CD4-positive, alpha-beta memory T cell (primary cell): ENCODE data around the gene DOLPP1. TPM values are rescaled to one million over a fixed set of nuclear protein-coding genes. Genes with fewer than 3 reads are reported as not detected.
"Not testable (repeated sequence)": the region's sequence is repeated elsewhere in the genome, so short reads cannot be mapped to it uniquely, and the experiment has no call there.

Source experiments
- CTCF ChIA-PET: fragments of 350-600 bp; sonication (Branson Sonifier 250); formaldehyde crosslinking; loops from one replicate; lab custom pipeline; 2021; ENCODE audit warnings: inconsistent platforms; ENCODE audit not compliant: partially characterized antibody; lab: Charles Lee
- POLR2A ChIA-PET: fragments of 350-600 bp; sonication (Branson Sonifier 250); formaldehyde crosslinking; loops from one replicate; lab custom pipeline; 2021; ENCODE audit not compliant: partially characterized antibody; lab: Charles Lee
- DNase-seq, 5 donors: peaks; one replicate each; pipeline versions ENCODE4 v3.0.0 to v3.0.0-alpha.2; 2020 to 2022; ENCODE audit warnings: mixed read lengths in 1 of 5
- H3K27ac ChIP-seq: one replicate; pipeline ENCODE4 v1.7.0; 2013; ENCODE audit warnings: low read depth, low read length
- H3K27me3 ChIP-seq: 2 replicates; pipeline ENCODE4 v1.7.0; 2013; ENCODE audit warnings: mild to moderate bottlenecking, low read length, moderate library complexity; ENCODE audit not compliant: insufficient read depth
- H3K36me3 ChIP-seq: 2 replicates; pipeline ENCODE4 v1.7.0; 2013; ENCODE audit warnings: mild to moderate bottlenecking, low read length, moderate library complexity; ENCODE audit not compliant: insufficient read depth
- H3K4me1 ChIP-seq: 2 replicates; pipeline ENCODE4 v1.7.0; 2013; ENCODE audit warnings: mild to moderate bottlenecking, low read length, moderate library complexity; ENCODE audit not compliant: insufficient read depth
- H3K4me3 ChIP-seq, 2 donors: one replicate each; pipeline ENCODE4 v1.7.0; 2013; ENCODE audit warnings: low read length in 2 of 2, mild to moderate bottlenecking in 1 of 2
- H3K9me3 ChIP-seq, 2 donors: one replicate each; pipeline ENCODE4 v1.7.0; 2013; ENCODE audit warnings: low read length in 2 of 2, control low read depth in 1 of 2; ENCODE audit not compliant: control insufficient read depth in 1 of 2
- H3K27ac Mint-ChIP-seq, 7 donors: one replicate each; pipeline ENCODE4 v1.8.0; 2020 to 2021; ENCODE audit warnings: mixed read lengths in 7 of 7, mild to moderate bottlenecking in 6 of 7, inconsistent platforms in 3 of 7, moderate library complexity in 3 of 7
- H3K27me3 Mint-ChIP-seq, 2 donors: one replicate each; pipeline ENCODE4 v1.8.0; 2020 to 2021; ENCODE audit warnings: mixed read lengths in 2 of 2
- H3K36me3 Mint-ChIP-seq, 2 donors: one replicate each; pipeline ENCODE4 v1.8.0; 2020 to 2021; ENCODE audit warnings: mixed read lengths in 2 of 2, inconsistent platforms in 1 of 2, mild to moderate bottlenecking in 1 of 2
- H3K4me1 Mint-ChIP-seq, 4 donors: one replicate each; pipeline ENCODE4 v1.8.0; 2020 to 2021; ENCODE audit warnings: mixed read lengths in 4 of 4, mild to moderate bottlenecking in 1 of 4
- H3K4me3 Mint-ChIP-seq, 8 donors: one replicate each; pipeline ENCODE4 v1.8.0; 2020 to 2021; ENCODE audit warnings: mixed read lengths in 8 of 8, mild to moderate bottlenecking in 7 of 8, moderate library complexity in 6 of 8, inconsistent platforms in 3 of 8
- H3K9me3 Mint-ChIP-seq, 8 donors: one replicate each; pipeline ENCODE4 v1.8.0; 2020 to 2021; ENCODE audit warnings: mixed read lengths in 8 of 8, mild to moderate bottlenecking in 5 of 8, inconsistent platforms in 3 of 8, moderate library complexity in 1 of 8
- intact Hi-C: fragments of 100-400 bp; cut with micrococcal nuclease; formaldehyde crosslinking; loops from one replicate; pipeline ENCODE4 v1.15.1; 2023
- polyA plus RNA-seq, 2 donors: library from polyadenylated mRNA; unstranded; fragments of 300-500 nt; fragmentation: Illumina TruSeq; gene quantifications; one replicate each; pipeline ENCODE4 v1.2.3, GENCODE V29; 2021
- total RNA-seq, 2 experiments: library from RNA; stranded (reverse); gene quantifications; one replicate each; pipeline ENCODE4 v1.2.3, GENCODE V29; 2021

The DOLPP1 gene, protein sequence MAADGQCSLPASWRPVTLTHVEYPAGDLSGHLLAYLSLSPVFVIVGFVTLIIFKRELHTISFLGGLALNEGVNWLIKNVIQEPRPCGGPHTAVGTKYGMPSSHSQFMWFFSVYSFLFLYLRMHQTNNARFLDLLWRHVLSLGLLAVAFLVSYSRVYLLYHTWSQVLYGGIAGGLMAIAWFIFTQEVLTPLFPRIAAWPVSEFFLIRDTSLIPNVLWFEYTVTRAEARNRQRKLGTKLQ
- total RNA-seq = 10 to 100 TPM; 11.4 to 13.0 TPM
- 10 to 100 TPM; 10.1 to 12.8 TPM for polyA plus RNA-seq

DNA sequence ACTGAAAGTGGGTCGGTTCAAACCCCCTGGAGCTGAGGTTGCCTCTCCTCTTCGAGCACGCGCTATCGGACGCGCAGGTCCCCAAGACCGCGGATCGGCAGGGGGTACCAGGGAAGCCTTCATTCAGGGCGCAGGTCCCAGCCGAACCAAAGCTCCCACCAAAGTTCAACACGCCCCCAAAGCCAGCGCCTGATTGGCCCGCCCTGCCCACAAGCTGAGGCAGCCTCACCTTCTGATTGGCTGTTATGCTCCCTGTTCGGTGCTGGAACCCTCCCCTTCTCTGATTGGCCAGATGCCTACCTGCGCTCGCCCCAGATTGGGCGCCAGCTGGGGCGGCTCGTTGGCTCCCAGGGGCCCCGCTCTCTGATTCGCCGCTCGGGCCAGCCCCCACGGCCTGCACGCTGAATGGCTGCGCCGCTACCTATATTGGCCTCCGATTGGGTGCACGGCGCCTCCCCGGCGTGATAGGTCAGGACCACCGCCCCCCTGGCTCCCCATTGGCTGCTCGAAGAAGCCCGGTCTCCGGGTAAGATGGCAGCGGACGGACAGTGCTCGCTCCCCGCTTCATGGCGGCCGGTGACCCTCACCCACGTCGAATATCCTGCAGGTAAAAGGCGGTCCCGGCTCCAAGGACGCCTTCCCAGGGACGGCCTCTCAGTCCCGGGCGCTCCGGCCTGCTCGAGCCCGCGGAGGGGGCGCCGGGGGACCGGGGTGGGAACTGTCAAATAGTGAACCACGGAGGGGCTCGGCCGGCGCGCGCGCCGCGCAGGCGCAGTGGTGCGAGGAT is at the start of gene DOLPP1:
DOLPP1 (plus strand) TSS at position 511 of the 787 bp plus-strand sequence; CDS start at position 532, 21 bp downstream.
- H3K27me3 Mint-ChIP-seq = no peaks in the 10 kb centered on the region
- intact Hi-C loops = loop anchor here (1.0 to 2.0 kb wide), 3 partner anchors 31 to 52 kb away; partner anchors contain the start of genes MIGA2, PTPA and SH3GLB2

DNA sequence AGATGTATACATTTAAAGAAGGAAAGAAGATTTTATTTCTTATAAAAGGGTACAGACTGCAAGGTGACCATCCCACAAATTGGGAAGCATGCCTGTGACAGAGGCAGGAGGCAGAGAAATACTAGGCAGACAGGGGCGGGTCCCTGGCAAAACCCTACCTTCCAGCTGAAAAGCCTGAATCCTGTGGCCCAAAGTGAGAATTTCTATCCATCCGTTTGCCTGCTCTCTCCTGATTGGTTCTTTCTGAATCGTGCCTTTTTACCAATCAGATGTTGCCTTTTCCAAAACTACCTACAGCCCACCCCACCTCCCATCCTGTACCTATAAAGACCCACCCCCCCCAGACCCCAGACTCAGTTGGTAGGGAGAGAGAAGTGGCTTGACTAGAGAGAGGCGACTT is 49.4 kb upstream of the DOLPP1 start:
- intact Hi-C loops = no loop called here
- no peak for DNase-seq
- H3K4me3 Mint-ChIP-seq = no peak overlapping the region

More for the DNA sequence above, at the start of gene DOLPP1:
- Histone ChIP-seq H3K4me3 (peak within 1 kb of the TSS; percentile 75 to 88), H3K9me3 (no peaks in the 10 kb centered on the region), H3K27me3 (no peaks in the 10 kb centered on the region), H3K27ac (peak within 1 kb of the TSS; percentile 69), H3K36me3 (peaks cover 9% of the 10 kb centered on the region), H3K4me1 (peaks cover 23% of the 10 kb centered on the region)
- ChIA-PET CTCF (interaction anchor here (0.9 to 1.5 kb wide), 2 partner anchors 59 to 698 kb away, joined by 3 to 5 read pairs; no protein-coding TSS in a partner anchor), POLR2A (interaction anchor here (0.8 to 2.4 kb wide), 20 partner anchors 8 to 831 kb away, joined by 3 to 22 read pairs (median 4); partner anchors contain the start of genes CRAT, IER5L, MIGA2 and PTPA)
- H3K4me1 Mint-ChIP-seq = peaks cover 6 to 37% (median 24%) of the 10 kb centered on the region in 4 donors
- H3K27ac Mint-ChIP-seq = peak within 1 kb of the TSS; percentile 82 to 97 (median 90)
- peak; percentile 99 to 100 (median 99) for DNase-seq
- peaks cover 0 to 8% of the 10 kb centered on the region in 2 donors for H3K36me3 Mint-ChIP-seq
- peaks cover 0 to 4% (median 0%) of the 10 kb centered on the region in 8 donors for H3K9me3 Mint-ChIP-seq
- H3K4me3 Mint-ChIP-seq = peak within 1 kb of the TSS; percentile 89 to 96 (median 92)

DNA sequence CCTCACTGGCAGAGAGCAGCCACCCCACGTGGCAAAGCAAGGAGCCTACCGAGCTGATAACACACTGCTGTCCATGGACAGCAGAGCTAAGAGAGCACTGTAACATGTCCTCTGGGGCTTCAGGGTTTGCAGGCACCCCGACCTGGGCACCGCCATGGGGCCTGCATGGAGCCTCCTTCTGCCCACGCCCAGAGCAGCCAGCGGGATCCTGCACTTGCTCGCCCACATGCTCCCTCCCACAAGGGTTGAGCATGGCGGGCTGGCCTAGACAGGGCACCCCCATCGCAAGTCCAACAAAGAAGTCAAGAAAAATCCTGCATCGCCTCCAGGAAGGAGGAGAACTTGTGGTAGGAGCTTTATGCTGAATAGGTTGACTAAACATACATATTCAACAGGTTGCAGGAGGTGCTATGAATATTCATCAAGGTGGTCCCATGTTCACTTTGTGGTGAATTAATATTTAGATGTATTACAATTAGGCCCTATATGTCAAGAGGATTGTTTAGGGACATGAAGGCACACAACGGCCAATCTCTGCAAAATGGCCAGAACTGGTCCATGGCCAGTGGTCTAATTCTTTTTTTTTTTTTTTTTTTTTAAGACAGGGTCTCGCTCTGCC is 48.3 kb upstream of the DOLPP1 start:
- H3K27ac ChIP-seq = no peak overlapping the region
- no peak overlapping the region for H3K4me3 ChIP-seq
- H3K4me1 ChIP-seq = peaks cover 14% of the 10 kb centered on the region
- no peaks in the 10 kb centered on the region for H3K9me3 ChIP-seq
- H3K36me3 ChIP-seq = no peaks in the 10 kb centered on the region
- intact Hi-C loops = no loop called here
- Mint-ChIP-seq H3K4me1 (peaks cover 6 to 26% (median 21%) of the 10 kb centered on the region in 4 donors), H3K27ac (no peak overlapping the region), H3K9me3 (no peaks in the 10 kb centered on the region), H3K4me3 (no peak overlapping the region), H3K27me3 (no peaks in the 10 kb centered on the region), H3K36me3 (peaks cover 0 to 11% of the 10 kb centered on the region in 2 donors)
- no peaks in the 10 kb centered on the region for H3K27me3 ChIP-seq
- ChIA-PET POLR2A (no interaction called here), CTCF (interaction anchor here (0.6 kb wide), 1 partner anchor 34 kb away, joined by 4 read pairs; no protein-coding TSS in a partner anchor)
- no peak for DNase-seq

More for the DNA sequence above, 49.4 kb upstream of the DOLPP1 start:
- CTCF ChIA-PET = no interaction called here
- H3K4me3 ChIP-seq = no peak overlapping the region
- no peaks in the 10 kb centered on the region for H3K27me3 Mint-ChIP-seq
- no peak overlapping the region for H3K27ac ChIP-seq
- POLR2A ChIA-PET = interaction anchor here (0.7 kb wide), 1 partner anchor 107 kb away, joined by 3 read pairs; no protein-coding TSS in a partner anchor
- no peaks in the 10 kb centered on the region for H3K9me3 ChIP-seq
- peaks cover 5 to 26% (median 20%) of the 10 kb centered on the region in 4 donors for H3K4me1 Mint-ChIP-seq
- H3K36me3 ChIP-seq = no peaks in the 10 kb centered on the region
- H3K27ac Mint-ChIP-seq = peak overlapping the region in 1 of 7 donors; percentile 35
- H3K36me3 Mint-ChIP-seq = peaks cover 0 to 4% of the 10 kb centered on the region in 2 donors
- H3K9me3 Mint-ChIP-seq = no peaks in the 10 kb centered on the region
- peaks cover 17% of the 10 kb centered on the region for H3K4me1 ChIP-seq
- no peaks in the 10 kb centered on the region for H3K27me3 ChIP-seq

DNA sequence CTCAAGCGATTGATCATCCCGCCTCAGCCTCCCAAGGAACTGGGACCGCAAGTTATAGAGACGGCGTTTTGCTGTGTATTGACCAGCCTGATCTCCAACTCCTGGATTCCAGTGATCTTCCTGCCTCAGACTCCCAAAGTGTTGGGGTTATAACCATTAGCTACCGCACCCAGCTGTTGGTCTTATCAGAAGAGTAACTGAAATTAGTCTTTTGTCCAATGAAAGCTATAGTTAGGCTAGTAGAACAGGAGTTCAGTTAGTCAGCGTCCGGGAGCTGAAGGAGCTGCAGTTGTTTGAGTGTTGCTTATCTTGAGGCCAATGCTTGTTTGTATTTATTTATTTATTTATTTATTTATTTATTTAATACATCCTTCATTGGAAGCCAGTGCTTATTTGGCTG is 47.7 kb upstream of the DOLPP1 start:
- POLR2A ChIA-PET = no interaction called here
- Histone ChIP-seq H3K27me3 (no peaks in the 10 kb centered on the region), H3K27ac (no peak overlapping the region), H3K4me1 (peaks cover 19% of the 10 kb centered on the region), H3K4me3 (no peak overlapping the region), H3K36me3 (no peaks in the 10 kb centered on the region), H3K9me3 (no peaks in the 10 kb centered on the region)
- peaks cover 0 to 11% of the 10 kb centered on the region in 2 donors for H3K36me3 Mint-ChIP-seq
- no peak for DNase-seq
- intact Hi-C loops = no loop called here
- CTCF ChIA-PET = interaction anchor here (0.6 kb wide), 1 partner anchor 34 kb away, joined by 4 read pairs; no protein-coding TSS in a partner anchor
- H3K27me3 Mint-ChIP-seq = no peaks in the 10 kb centered on the region
- H3K4me1 Mint-ChIP-seq = peaks cover 10 to 32% (median 25%) of the 10 kb centered on the region in 4 donors
- H3K4me3 Mint-ChIP-seq = no peak overlapping the region
- peak overlapping the region in 1 of 7 donors; percentile 21 for H3K27ac Mint-ChIP-seq
- H3K9me3 Mint-ChIP-seq = no peaks in the 10 kb centered on the region

DNA sequence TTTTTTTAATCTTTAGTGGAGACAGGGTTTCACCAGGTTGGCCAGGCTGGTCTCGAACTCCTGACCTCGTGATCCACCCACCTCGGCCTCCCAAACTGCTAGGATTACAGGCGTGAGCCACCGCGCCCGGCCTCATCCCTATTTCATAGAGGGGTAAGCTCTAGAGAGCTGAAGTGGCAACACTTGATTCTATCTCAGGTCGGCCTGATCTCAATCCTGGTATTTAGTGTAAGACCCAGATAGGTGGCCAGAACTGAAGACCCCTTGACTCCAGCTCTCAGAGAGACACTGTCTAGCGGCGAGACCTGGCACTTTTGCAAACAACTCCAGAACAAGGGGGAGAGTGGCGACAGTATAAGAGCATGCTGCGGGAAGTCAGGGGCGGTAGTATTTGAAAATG is 45.1 kb upstream of the DOLPP1 start:
- intact Hi-C loops = loop anchor here (1.0 kb wide), 3 partner anchors 8 to 75 kb away; partner anchors contain the start of genes DOLPP1, PTPA and SH3GLB2
- CTCF ChIA-PET = interaction anchor here (0.6 to 1.5 kb wide), 2 partner anchors 34 to 235 kb away, joined by 3 read pairs; no protein-coding TSS in a partner anchor
- peaks cover 0 to 11% of the 10 kb centered on the region in 2 donors for H3K36me3 Mint-ChIP-seq

DNA sequence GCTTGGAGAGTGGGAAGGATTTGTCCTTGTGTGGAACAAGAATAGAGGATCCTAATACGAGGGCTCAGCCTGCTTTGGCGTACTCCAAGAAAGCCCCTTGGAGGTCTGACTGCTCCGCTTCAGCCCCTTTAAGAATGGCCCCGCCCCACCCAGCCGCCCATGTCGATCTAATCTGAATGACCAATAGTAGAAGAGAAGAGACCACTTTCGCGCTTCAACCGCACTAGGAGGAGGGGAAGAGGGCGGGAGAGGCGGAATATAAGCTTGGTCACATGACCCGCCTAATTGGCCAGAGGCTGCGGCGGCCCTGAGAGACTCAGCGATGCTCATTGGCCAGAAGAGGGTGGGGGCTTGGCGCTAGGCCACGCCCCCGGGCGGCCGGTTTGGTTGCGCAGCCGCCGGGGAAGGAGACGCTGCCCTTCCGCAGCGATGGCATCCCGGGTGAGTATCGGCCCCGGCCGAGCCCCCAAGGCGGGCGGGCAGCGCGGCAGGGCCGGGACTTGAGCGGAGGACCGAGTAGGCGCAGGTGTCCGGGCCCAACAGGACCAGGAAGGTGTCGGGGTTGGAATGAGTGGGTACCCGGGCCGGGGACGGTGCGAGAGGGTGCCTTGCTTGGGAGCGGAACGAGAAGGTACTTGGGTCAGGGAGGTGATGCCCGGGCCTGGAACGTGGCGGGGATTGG is 44.5 kb upstream of the DOLPP1 start, which contains the start of gene MIGA2:
MIGA2 (plus strand) TSS at position 386 of the 682 bp plus-strand sequence. CDS start 3,969 bp downstream, outside the sequence.
- Mint-ChIP-seq H3K27me3 (no peaks in the 10 kb centered on the region), H3K27ac (peak within 1 kb of the TSS; percentile 84 to 96 (median 91)), H3K36me3 (peaks cover 0 to 11% of the 10 kb centered on the region in 2 donors), H3K4me1 (peaks cover 19 to 46% (median 30%) of the 10 kb centered on the region in 4 donors), H3K4me3 (peak within 1 kb of the TSS; percentile 90 to 99 (median 96)), H3K9me3 (no peaks in the 10 kb centered on the region)
- CTCF ChIA-PET = interaction anchor here (1.5 kb wide), 1 partner anchor 33 kb away, joined by 3 read pairs; no protein-coding TSS in a partner anchor
- Histone ChIP-seq H3K9me3 (no peaks in the 10 kb centered on the region), H3K36me3 (peaks cover 2% of the 10 kb centered on the region), H3K27ac (peak within 1 kb of the TSS; percentile 70), H3K4me1 (peaks cover 24% of the 10 kb centered on the region), H3K27me3 (no peaks in the 10 kb centered on the region), H3K4me3 (peak within 1 kb of the TSS; percentile 71 to 93)
- peak; percentile 92 to 95 (median 94) for DNase-seq
- POLR2A ChIA-PET = interaction anchor here (1.0 to 1.9 kb wide), 11 partner anchors 9 to 1321 kb away, joined by 3 to 23 read pairs (median 5); partner anchors contain the start of genes DOLPP1, KYAT1, LRRC8A and PTPA
- intact Hi-C loops = loop anchor here (1.0 kb wide), 3 partner anchors 8 to 75 kb away; partner anchors contain the start of genes DOLPP1, PTPA and SH3GLB2

More for the DNA sequence above, 45.1 kb upstream of the DOLPP1 start:
- peak overlapping the region; percentile 38 for H3K27ac ChIP-seq
- peak overlapping the region in 1 of 2 donors; percentile 93 for H3K4me3 ChIP-seq
- not testable (repeated sequence) for H3K27me3 ChIP-seq, H3K9me3 ChIP-seq, H3K36me3 ChIP-seq, H3K27me3 Mint-ChIP-seq, DNase-seq, H3K9me3 Mint-ChIP-seq
- Mint-ChIP-seq H3K4me1 (peaks cover 19 to 46% (median 30%) of the 10 kb centered on the region in 4 donors), H3K4me3 (peak overlapping the region; percentile 90 to 99 (median 96)), H3K27ac (peak overlapping the region in 6 of 7 donors; percentile 84 to 95 (median 91))
- peaks cover 24% of the 10 kb centered on the region for H3K4me1 ChIP-seq
- POLR2A ChIA-PET = interaction anchor here (0.7 to 1.9 kb wide), 13 partner anchors 8 to 1320 kb away, joined by 3 to 23 read pairs (median 5); partner anchors contain the start of genes DOLPP1, KYAT1, LRRC8A and PTPA
